ENCODE data around the gene CD109.

- TF ChIP-seq PATZ1 (CRISPR knock-in tag; IDR thresholded peaks at IDR 0.05; ENCODE audit: borderline replicate concordance) (no peak), ARNTL (CRISPR knock-in tag; IDR thresholded peaks at IDR 0.05; ENCODE audit: borderline replicate concordance, low read depth) (no peak), SNAI2 (CRISPR knock-in tag; IDR thresholded peaks at IDR 0.05) (no peak), ZNF565 (CRISPR knock-in tag; conservative IDR thresholded peaks at IDR 0.05; ENCODE audit: low read depth) (no peak), CREB5 (CRISPR knock-in tag; IDR thresholded peaks at IDR 0.05; ENCODE audit: low read depth) (no peak), CSRNP3 (CRISPR knock-in tag; IDR thresholded peaks at IDR 0.05) (no peak), TOX (CRISPR knock-in tag; IDR thresholded peaks at IDR 0.05; ENCODE audit: borderline replicate concordance) (0 out of 2 replicates have a peak, but pooled peaks have one; percentile 35), PPARA (CRISPR knock-in tag; IDR thresholded peaks at IDR 0.05; ENCODE audit: borderline replicate concordance) (no peak), ZNF8 (CRISPR knock-in tag; IDR thresholded peaks at IDR 0.05) (no peak), GLIS3 (CRISPR knock-in tag; IDR thresholded peaks at IDR 0.05) (no peak), RARB (CRISPR knock-in tag; IDR thresholded peaks at IDR 0.05) (no peak), ZFP3 (CRISPR knock-in tag; IDR thresholded peaks at IDR 0.05) (no peak)
These were observed at the start of gene CD109 for GRCh38 chr6:73695619-73696421.

Measured in SK-N-SH treated with all-trans-retinoic acid at 6 μM for 48 hours (cell line).